Astrocyte of the spinal cord (primary cell): ENCODE data around the gene NANOG.
"Not testable (repeated sequence)": the region's sequence is repeated elsewhere in the genome, so short reads cannot be mapped to it uniquely, and the experiment has no call there.

ENCODE experiments used
- DNase-seq: peaks from one replicate; pipeline ENCODE4 v3.0.0; 2011; ENCODE audit warnings: low read depth, low spot score
- H3K4me3 ChIP-seq: 2 replicates; pipeline ENCODE4 v1.5.1; 2011; ENCODE audit warnings: low read depth, mild to moderate bottlenecking, low read length, moderate library complexity
- CTCF ChIP-seq: IDR thresholded peaks from 2 replicates; pipeline ENCODE4 v1.5.1; 2012; ENCODE audit warnings: low read depth, mild to moderate bottlenecking, low read length, inconsistent platforms
- in situ Hi-C: cut with HindIII; loops from 2 replicates; pipeline ENCODE4 v1.10.0; 2017; ENCODE audit warnings: low sequenced_read_pairs

NANOG gene

GRCh38 chr12:7756993-7757392 is 32.2 kb upstream of the NANOG start:
- no peak for DNase-seq
- H3K4me3 ChIP-seq: no peak overlapping the region
- no peak for TF ChIP-seq CTCF
- in situ Hi-C loops: no loop called here

DNA sequence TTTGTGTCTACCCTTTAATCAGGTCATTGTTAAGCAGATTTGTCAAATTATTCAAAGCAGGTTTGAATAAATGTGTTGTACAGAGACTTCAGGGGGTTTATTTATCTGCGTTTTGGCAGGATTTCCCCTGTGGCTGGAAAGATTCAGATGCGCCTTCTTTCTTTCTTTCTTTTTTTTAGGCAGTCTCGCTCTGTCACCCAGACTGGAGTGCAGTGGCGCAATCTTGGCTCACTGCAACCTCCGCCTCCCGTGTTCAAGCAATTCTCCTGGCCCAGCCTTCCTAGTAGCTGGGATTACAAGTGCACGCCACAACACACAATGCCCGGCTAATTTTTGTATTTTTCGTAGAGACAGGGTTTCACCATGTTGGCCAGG is 30.4 kb upstream of the NANOG start:
- in situ Hi-C loops: no loop called here
- no peak for TF ChIP-seq CTCF
- no peak for DNase-seq
- no peak overlapping the region for H3K4me3 ChIP-seq

GRCh38 chr12:7769999-7770398 is 19.2 kb upstream of the NANOG start:
- no peak for TF ChIP-seq CTCF
- H3K4me3 ChIP-seq: no peak overlapping the region
- in situ Hi-C loops: no loop called here
- no peak for DNase-seq

- no peak for DNase-seq
- no peak overlapping the region for H3K4me3 ChIP-seq
- no peak for TF ChIP-seq CTCF
- in situ Hi-C loops: no loop called here
Measured at GRCh38 chr12:7781274-7781673, 7.9 kb upstream of the NANOG start.

DNA sequence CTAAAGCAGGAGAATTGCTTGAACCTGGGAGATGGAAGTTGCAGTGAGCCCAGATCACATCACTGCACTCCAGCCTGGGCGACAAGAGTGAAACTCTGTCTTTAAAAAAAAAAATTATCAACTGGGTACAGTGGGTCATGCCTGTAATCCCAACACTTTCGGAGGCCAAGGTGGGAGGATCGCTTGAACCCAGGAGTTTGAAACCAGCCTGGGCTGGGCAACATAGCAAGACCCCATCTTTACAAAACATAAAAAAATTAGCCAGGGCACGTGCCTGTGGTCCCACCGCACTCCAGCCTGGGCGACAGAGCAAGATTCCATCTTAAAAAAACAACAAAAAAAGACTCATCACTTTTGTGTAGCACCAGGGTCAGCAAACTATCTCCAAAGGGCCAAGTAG is 7.1 kb upstream of the NANOG start:
- H3K4me3 ChIP-seq: no peak overlapping the region
- in situ Hi-C loops: no loop called here
- TF ChIP-seq CTCF: no peak
- DNase-seq: no peak

DNA sequence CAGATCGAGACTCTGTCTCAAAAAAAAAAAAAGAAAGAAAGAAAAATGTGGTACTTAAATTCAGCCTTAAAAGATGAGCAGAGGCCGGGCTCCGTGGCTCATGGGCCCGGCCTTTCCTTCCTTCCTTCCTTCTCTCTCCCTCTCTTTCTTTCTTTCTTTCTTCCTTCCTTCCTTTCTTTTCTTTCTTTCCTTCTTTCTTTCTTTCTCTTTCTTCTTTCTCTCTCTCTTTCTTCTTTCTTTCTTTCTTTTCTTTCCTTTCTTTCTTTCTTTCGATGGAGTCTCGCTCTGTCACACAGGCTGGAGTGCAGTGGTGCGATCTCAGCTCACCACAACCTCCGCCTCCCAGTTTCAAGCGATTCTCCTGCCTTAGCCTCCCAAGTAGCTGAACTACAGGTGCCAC is 5.8 kb upstream of the NANOG start:
- in situ Hi-C loops, H3K4me3 ChIP-seq, DNase-seq: not testable (repeated sequence)

DNA sequence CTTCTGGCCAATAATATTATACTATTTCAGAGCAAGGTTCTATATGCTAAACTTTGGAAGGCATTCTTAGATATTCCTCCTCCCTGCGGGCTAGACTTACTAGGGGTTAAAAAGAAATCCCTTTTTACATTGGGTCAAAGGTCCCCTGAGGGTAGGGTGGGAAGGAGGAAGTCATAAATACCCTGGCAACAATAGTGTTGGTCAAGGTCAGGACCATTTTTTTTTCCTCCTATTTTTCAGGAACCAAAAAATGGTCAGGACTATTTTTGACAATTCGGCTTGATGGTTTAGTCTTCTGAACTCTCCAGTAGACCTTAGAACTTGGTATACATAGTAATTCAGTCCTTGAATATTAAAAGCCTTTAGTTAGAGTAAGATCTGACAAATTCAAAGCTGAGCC is 4.5 kb upstream of the NANOG start:
- DNase-seq: no peak
- in situ Hi-C loops: no loop called here
- no peak for TF ChIP-seq CTCF
- no peak overlapping the region for H3K4me3 ChIP-seq
